HG03558 (cell line): ENCODE measurements around the gene NFKBIA.
"Not testable (repeated sequence)": the region's sequence is repeated elsewhere in the genome, so short reads cannot be mapped to it uniquely, and the experiment has no call there.

Experiments
- ATAC-seq: cut with Tn5 transposase; IDR thresholded peaks from one replicate; pipeline ENCODE4 v1.9.1; 2021; ENCODE audit warnings: moderate number of reproducible peaks; ENCODE audit not compliant: unreplicated experiment; ENCODE audit errors: extremely low read depth

The NFKBIA gene

GRCh38 chr14:35393826-35394225 lies 10.7 kb downstream of the NFKBIA start:
- no peak for ATAC-seq

GRCh38 chr14:35392103-35392502 lies 12.4 kb downstream of the NFKBIA start:
- ATAC-seq, result no peak

- ATAC-seq, result no peak
These were observed 13.2 kb downstream of the NFKBIA start for GRCh38 chr14:35391388-35391710.

GRCh38 chr14:35390577-35391387 lies 13.8 kb downstream of the NFKBIA start:
- ATAC-seq, result no peak

GRCh38 chr14:35389315-35389667 lies 15.3 kb downstream of the NFKBIA start:
- no peak for ATAC-seq

GRCh38 chr14:35388656-35389314 lies 15.8 kb downstream of the NFKBIA start:
- ATAC-seq, result no peak

- ATAC-seq, result no peak
These were observed 16.6 kb downstream of the NFKBIA start for GRCh38 chr14:35387713-35388579.

- no peak for ATAC-seq
These were observed 17.3 kb downstream of the NFKBIA start for GRCh38 chr14:35387219-35387618.

GRCh38 chr14:35386673-35387125 lies 17.9 kb downstream of the NFKBIA start:
- no peak for ATAC-seq

- ATAC-seq, result no peak
These were observed 19.3 kb downstream of the NFKBIA start for GRCh38 chr14:35385042-35385839.

- ATAC-seq, result no peak
These were observed 20.0 kb downstream of the NFKBIA start for GRCh38 chr14:35384455-35385041.

- no peak for ATAC-seq
These were observed 20.7 kb downstream of the NFKBIA start for GRCh38 chr14:35383569-35384454.

GRCh38 chr14:35380794-35381193 lies 23.8 kb downstream of the NFKBIA start:
- ATAC-seq, result no peak

GRCh38 chr14:35379234-35379933 lies 25.2 kb downstream of the NFKBIA start:
- ATAC-seq, result not testable (repeated sequence)

GRCh38 chr14:35378425-35379233 lies 25.9 kb downstream of the NFKBIA start:
- ATAC-seq, result no peak

GRCh38 chr14:35375558-35376025 lies 29.0 kb downstream of the NFKBIA start:
- no peak for ATAC-seq

- ATAC-seq, result no peak
These were observed 30.3 kb downstream of the NFKBIA start for GRCh38 chr14:35374263-35374712.
